Measurements from ENCODE around the gene MYOF.

Gene MYOF

GRCh38 chr10:93437086-93437945 lies 44.8 kb downstream of the MYOF start:
- POLR2A ChIA-PET = no interaction called here
- TF ChIP-seq, protein P1, sequence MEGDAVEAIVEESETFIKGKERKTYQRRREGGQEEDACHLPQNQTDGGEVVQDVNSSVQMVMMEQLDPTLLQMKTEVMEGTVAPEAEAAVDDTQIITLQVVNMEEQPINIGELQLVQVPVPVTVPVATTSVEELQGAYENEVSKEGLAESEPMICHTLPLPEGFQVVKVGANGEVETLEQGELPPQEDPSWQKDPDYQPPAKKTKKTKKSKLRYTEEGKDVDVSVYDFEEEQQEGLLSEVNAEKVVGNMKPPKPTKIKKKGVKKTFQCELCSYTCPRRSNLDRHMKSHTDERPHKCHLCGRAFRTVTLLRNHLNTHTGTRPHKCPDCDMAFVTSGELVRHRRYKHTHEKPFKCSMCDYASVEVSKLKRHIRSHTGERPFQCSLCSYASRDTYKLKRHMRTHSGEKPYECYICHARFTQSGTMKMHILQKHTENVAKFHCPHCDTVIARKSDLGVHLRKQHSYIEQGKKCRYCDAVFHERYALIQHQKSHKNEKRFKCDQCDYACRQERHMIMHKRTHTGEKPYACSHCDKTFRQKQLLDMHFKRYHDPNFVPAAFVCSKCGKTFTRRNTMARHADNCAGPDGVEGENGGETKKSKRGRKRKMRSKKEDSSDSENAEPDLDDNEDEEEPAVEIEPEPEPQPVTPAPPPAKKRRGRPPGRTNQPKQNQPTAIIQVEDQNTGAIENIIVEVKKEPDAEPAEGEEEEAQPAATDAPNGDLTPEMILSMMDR (IDR thresholded peaks at IDR 0.05; ENCODE audit: control extremely low read depth, extremely low read depth, low read depth, missing control alignments) = no peak
- CTCF ChIA-PET = no interaction called here
- no peak for DNase-seq (ENCODE audit: extremely low spot score)

DNA sequence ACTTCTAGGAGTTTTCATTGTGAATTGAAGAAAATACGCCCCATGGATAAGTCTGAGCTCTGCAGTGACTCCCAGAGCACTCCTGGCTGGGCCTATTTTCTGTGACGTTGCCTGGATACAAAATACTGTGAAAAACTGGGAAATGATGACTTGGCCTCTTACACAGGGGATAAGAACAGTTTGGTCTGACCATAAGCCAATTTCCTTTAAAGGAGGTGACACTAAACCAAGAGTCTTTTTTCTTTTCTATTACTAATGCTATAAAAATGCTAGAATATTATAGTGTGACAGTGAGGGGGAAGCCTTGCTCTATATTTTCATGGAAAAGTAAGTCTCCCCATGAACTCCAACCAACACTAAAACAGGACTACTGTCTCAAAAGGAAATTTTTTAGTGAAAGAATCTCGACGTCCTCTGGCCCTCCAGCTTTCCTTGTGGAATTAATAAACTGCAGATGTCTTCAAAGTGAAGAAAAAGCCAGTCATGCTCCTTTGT lies 45.5 kb downstream of the MYOF start:
- ChIA-PET CTCF (no interaction called here), POLR2A (no interaction called here)

GRCh38 chr10:93435621-93436397 lies 46.3 kb downstream of the MYOF start:
- no peak for DNase-seq (ENCODE audit: extremely low spot score)
- POLR2A ChIA-PET = no interaction called here
- TF ChIP-seq, protein P1 (IDR thresholded peaks at IDR 0.05; ENCODE audit: control extremely low read depth, extremely low read depth, low read depth, missing control alignments) = no peak
- CTCF ChIA-PET = no interaction called here

More for the DNA sequence above, 45.5 kb downstream of the MYOF start:
- DNase-seq (ENCODE audit: extremely low spot score) = no peak
- TF ChIP-seq, protein P1 (IDR thresholded peaks at IDR 0.05; ENCODE audit: control extremely low read depth, extremely low read depth, low read depth, missing control alignments) = no peak

DNA sequence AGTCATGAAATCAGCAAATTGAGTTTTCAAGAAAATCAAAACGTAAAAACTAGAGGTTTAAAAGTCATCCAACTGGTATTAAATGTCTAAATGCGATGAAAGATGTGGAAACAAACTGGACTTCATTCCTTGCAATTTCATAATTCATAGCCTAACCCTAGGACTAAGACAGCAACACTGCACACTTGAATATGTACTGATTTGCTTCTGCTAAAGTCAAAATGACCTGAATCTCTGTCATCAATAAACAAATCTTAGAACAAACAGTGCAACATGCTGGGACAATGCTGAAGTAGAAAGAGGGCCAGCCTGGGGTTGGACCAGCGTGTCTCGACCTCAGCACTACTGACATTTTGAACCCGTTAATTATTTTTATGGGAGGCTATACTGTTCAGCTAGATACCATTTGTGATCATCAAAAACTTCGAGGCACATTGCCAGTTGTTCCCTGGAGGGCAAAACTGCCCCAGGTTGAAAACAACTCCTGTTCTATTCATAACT lies 47.1 kb downstream of the MYOF start:
- POLR2A ChIA-PET = no interaction called here
- DNase-seq (ENCODE audit: extremely low spot score) = no peak
- TF ChIP-seq, protein P1 (IDR thresholded peaks at IDR 0.05; ENCODE audit: control extremely low read depth, extremely low read depth, low read depth, missing control alignments) = no peak
- CTCF ChIA-PET = no interaction called here

DNA sequence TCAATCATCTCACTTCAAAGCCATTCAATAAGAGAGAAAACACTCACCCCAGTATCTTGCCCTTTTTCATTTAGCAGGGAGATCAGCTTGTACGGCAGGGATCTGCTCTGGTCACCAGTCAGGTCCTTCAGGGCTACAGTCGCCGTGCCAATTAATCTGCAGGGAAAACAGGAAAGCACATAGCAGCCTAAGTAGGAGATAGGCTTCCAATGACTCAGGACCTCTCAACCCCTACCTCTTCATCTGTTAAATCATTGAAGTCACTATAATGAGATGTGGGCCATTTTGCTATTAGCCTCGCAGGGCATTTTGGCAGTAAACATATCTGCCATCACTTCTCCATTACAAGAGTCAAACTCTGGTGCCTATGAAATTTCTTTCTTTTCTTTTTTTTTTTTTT lies 50.8 kb downstream of the MYOF start:
- POLR2A ChIA-PET = no interaction called here
- CTCF ChIA-PET = interaction anchor here (1.2 to 1.3 kb wide), 2 partner anchors 11 to 14 kb away, joined by 3 to 4 read pairs; no protein-coding TSS in a partner anchor
- DNase-seq (ENCODE audit: extremely low spot score) = no peak
- TF ChIP-seq, protein P1 (IDR thresholded peaks at IDR 0.05; ENCODE audit: control extremely low read depth, extremely low read depth, low read depth, missing control alignments) = no peak

- ChIA-PET POLR2A (no interaction called here), CTCF (interaction anchor here (1.3 to 2.4 kb wide), 2 partner anchors 15 to 50 kb away, joined by 5 to 6 read pairs; no protein-coding TSS in a partner anchor)
- no peak for DNase-seq (ENCODE audit: extremely low spot score)
- TF ChIP-seq, protein P1 (IDR thresholded peaks at IDR 0.05; ENCODE audit: control extremely low read depth, extremely low read depth, low read depth, missing control alignments) = no peak
These were observed 56.3 kb downstream of the MYOF start for GRCh38 chr10:93425861-93426260.

All from GM10248 (cell line).